K562 (cell line): ENCODE measurements around the gene ABCC10. TPM values are rescaled to one million over a fixed set of nuclear protein-coding genes. Genes with fewer than 3 reads are reported as not detected.
A peak's percentile ranks its signal among the peaks of the same experiment; 100 is the strongest.

Source experiments
- ATAC-seq: fragments of 200-7000 bp; cut with Tn5 transposase; 3 replicates; pipeline ENCODE4 v1.9.1; 2020; ENCODE audit warnings: moderate library complexity
- BruUV-seq: library from RNA; stranded (reverse); fragments of 400-500 nt; replicated peaks from 2 replicates; lab custom pipeline; 2021; lab: Mats Ljungman, UMichigan
- CTCF ChIA-PET: fragments of 300-600 bp; formaldehyde crosslinking; extraction: SDS; loops from one replicate; lab custom pipeline; 2021; ENCODE audit warnings: low intra/inter-chr PET ratio; lab: Yijun Ruan, JAX
- POLR2A ChIA-PET: fragments of 300-600, 350-650 bp; sonication (Branson Sonifier 250); formaldehyde crosslinking; extraction: SDS; loops from one replicate; lab custom pipeline; 2021; ENCODE audit warnings: antibody characterized with exemption, inconsistent platforms; lab: Yijun Ruan, JAX
- DNase-seq, 4 experiments: peaks; one replicate each; pipeline versions ENCODE4 v3.0.0 to v3.0.0-alpha.2; 2011 to 2018; ENCODE audit warnings: low spot score in 3 of 4, mixed read lengths in 3 of 4; ENCODE audit errors: extremely low read depth in 1 of 4
- FAIRE-seq: peaks from 2 replicates; lab custom pipeline; 2011; peaks lifted over from hg19 to GRCh38; lab: Jason Lieb, UNC
- H2AFZ ChIP-seq: 2 replicates; pipeline ENCODE4 v1.6.0; 2011; ENCODE audit warnings: low read depth, low read length, control low read depth, inconsistent platforms
- H3K27ac ChIP-seq: fragments of 200-600 bp; 3 replicates; pipeline ENCODE4 v1.8.0; 2011; ENCODE audit warnings: low read depth, mild to moderate bottlenecking, control low read depth, inconsistent platforms, low read length, moderate library complexity, mixed read lengths; ENCODE audit errors: extremely low read depth
- H3K27me3 ChIP-seq, 2 experiments: fragments of 300-600 bp in 1 of 2; 2 replicates in 1 of 2; 3 replicates in 1 of 2; pipeline versions ENCODE4 v1.6.0 to v1.8.0; 2011; ENCODE audit warnings: inconsistent platforms in 2 of 2, low read length in 2 of 2, mild to moderate bottlenecking in 1 of 2, mixed read lengths in 1 of 2, moderate library complexity in 1 of 2; ENCODE audit not compliant: control insufficient read depth in 2 of 2, insufficient read depth in 2 of 2
- H3K36me3 ChIP-seq: fragments of 300-600 bp; 3 replicates; pipeline ENCODE4 v1.8.0; 2011; ENCODE audit warnings: mild to moderate bottlenecking, low read length, inconsistent platforms; ENCODE audit not compliant: control insufficient read depth, insufficient read depth
- H3K4me1 ChIP-seq, 2 experiments: fragments of 200-600 bp in 1 of 2; replicated peaks in 1 of 2; 2 replicates in 1 of 2; 3 replicates in 1 of 2; pipeline versions ENCODE4 v1.5.1 to v1.8.0; 2011; ENCODE audit warnings: inconsistent platforms in 2 of 2, low read length in 2 of 2, mild to moderate bottlenecking in 1 of 2, mixed read lengths in 1 of 2, moderate library complexity in 1 of 2; ENCODE audit not compliant: control insufficient read depth in 2 of 2, insufficient read depth in 2 of 2
- H3K4me2 ChIP-seq: 2 replicates; pipeline ENCODE4 v1.6.1; 2011; ENCODE audit warnings: low read length, control low read depth, inconsistent platforms, mixed read lengths; ENCODE audit not compliant: insufficient read depth
- H3K4me3 ChIP-seq: fragments of 200-600 bp; sonication (generic), shearing (Covaris generic); 2 replicates; pipeline ENCODE4 v1.5.1; 2016; ENCODE audit warnings: control low read depth, inconsistent platforms
- H3K79me2 ChIP-seq: fragments of 200-600 bp; 3 replicates; pipeline ENCODE4 v1.8.0; 2011; ENCODE audit warnings: low read length, inconsistent platforms; ENCODE audit not compliant: control insufficient read depth, insufficient read depth
- H3K9ac ChIP-seq, 2 experiments: 2 replicates each; pipeline versions ENCODE4 v1.6.0 to v1.6.1; 2011; ENCODE audit warnings: low read depth in 2 of 2, low read length in 2 of 2, control low read depth in 1 of 2, inconsistent platforms in 1 of 2, mild to moderate bottlenecking in 1 of 2, mixed read lengths in 1 of 2; ENCODE audit not compliant: insufficient read depth in 1 of 2
- H3K9me1 ChIP-seq: one replicate; pipeline ENCODE4 v1.6.0; 2011; ENCODE audit warnings: inconsistent platforms, mild to moderate bottlenecking, low read length, moderate library complexity; ENCODE audit not compliant: control insufficient read depth, insufficient read depth
- H3K9me3 ChIP-seq: replicated peaks from 2 replicates; pipeline ENCODE4 v1.5.1; 2011; ENCODE audit warnings: low read depth, low read length, inconsistent platforms; ENCODE audit not compliant: control insufficient read depth, insufficient read depth
- H4K20me1 ChIP-seq: replicated peaks from 2 replicates; pipeline ENCODE4 v1.6.1; 2011; ENCODE audit warnings: low read length, inconsistent platforms, mixed read lengths; ENCODE audit not compliant: control insufficient read depth, insufficient read depth
- BMI1 ChIP-seq: fragments of 150-350 bp; IDR thresholded peaks from 2 replicates; pipeline ENCODE4 v1.6.1; 2014; ENCODE audit warnings: low read length
- POLR2AphosphoS2 ChIP-seq: IDR thresholded peaks from 2 replicates; pipeline ENCODE4 v1.6.1; 2012; ENCODE audit warnings: low read length, improper control_type of control experiment
- RBFOX2 ChIP-seq: fragments of 200-400 bp; formaldehyde crosslinking; IDR thresholded peaks from 2 replicates; pipeline ENCODE4 v1.6.1; 2017; ENCODE audit warnings: low read depth, mild to moderate bottlenecking, low read length, moderate library complexity
- TFAM ChIP-seq: fragments of 250-450 bp; sonication (Bioruptor Pico); conservative IDR thresholded peaks from 2 replicates; pipeline ENCODE4 v1.5.0; 2021; ENCODE audit warnings: mild to moderate bottlenecking, moderate library complexity
- ZBTB1 ChIP-seq: sonication (generic); formaldehyde crosslinking; IDR thresholded peaks from 2 replicates; pipeline ENCODE4 v1.8.1; 2023; ENCODE audit warnings: missing genetic modification reagents, low read depth, mild to moderate bottlenecking, borderline replicate concordance
- ZBTB49 ChIP-seq: sonication (generic); formaldehyde crosslinking; IDR thresholded peaks from 2 replicates; pipeline ENCODE4 v1.8.0; 2022; ENCODE audit warnings: missing genetic modification reagents, mild to moderate bottlenecking, borderline replicate concordance
- WGBS: fragments of 100-300 bp; shearing (Covaris generic); methylation state at CpG from one replicate; pipeline ENCODE4 v1.1.6; 2016; ENCODE audit warnings: low coverage, mixed read lengths; ENCODE audit not compliant: insufficient coverage; ENCODE audit errors: missing lambda C conversion rate; 5-methylcytosine and 5-hydroxymethylcytosine counted together
- in situ Hi-C: fragments of 300-500 bp; cut with MboI; formaldehyde crosslinking; loops from 4 replicates; pipeline ENCODE4 v1.15.0; 2018; ENCODE audit warnings: inconsistent platforms, mixed read lengths
- intact Hi-C: fragments of 100-400 bp; cut with micrococcal nuclease; formaldehyde crosslinking; loops from 2 replicates; pipeline ENCODE4 v1.14.2; 2022
- polyA plus RNA-seq, 8 experiments: library from polyadenylated mRNA; depleted of rRNA in 4 of 8; stranded (reverse) in 5 of 8; unstranded in 3 of 8; fragments of >200 nt; fragmentation: Nextera tagmentation in 2 of 8; fragmentation: Illumina TruSeq in 1 of 8; extraction: Ambion mirVana in 2 of 8; extraction: Trizol in 1 of 8; gene quantifications; 2 replicates each; pipeline versions ENCODE4 v1.2.1 to v1.2.3, GENCODE V29; 2011 to 2014; ENCODE audit warnings: inconsistent platforms in 1 of 8, missing spikeins in 1 of 8
- total RNA-seq, 7 experiments: library from RNA; depleted of rRNA in 6 of 7; stranded (reverse); fragments of >200 nt in 6 of 7; fragmentation: Illumina TruSeq in 2 of 7; extraction: Trizol in 2 of 7; gene quantifications; 2 replicates each; pipeline versions ENCODE4 v1.2.1 to v1.2.3, GENCODE V29; 2011 to 2021; ENCODE audit warnings: low replicate concordance in 1 of 7

Gene ABCC10
- total and polyA plus RNA-seq, 9 of the 15 experiments (the other 6 are each of a cell fraction or from before 2014, with no cell fraction given) = 2.4 to 29.1 (median 13.7) TPM

GRCh38 chr6:43428874-43429273 is 1.5 kb downstream of the ABCC10 start (continued):
- TF ChIP-seq ZBTB49 (CRISPR knock-in tag) = no peak
- TF ChIP-seq BMI1 = no peak

GRCh38 chr6:43432009-43432945 is 4.9 kb downstream of the ABCC10 start:
- Histone ChIP-seq H3K27me3 (no peaks in the 10 kb centered on the region), H4K20me1 (peaks cover 3% of the 10 kb centered on the region; the same call in 1 of the 2 replicates), H3K4me1 (peaks cover 14 to 15% of the 10 kb centered on the region in 2 experiments), H3K36me3 (peaks cover 15% of the 10 kb centered on the region; the same call in 1 of the 3 replicates), H3K9me1 (no peaks in the 10 kb centered on the region), H3K27ac (no peak overlapping the region), H3K4me2 (no peak overlapping the region), H3K4me3 (no peak overlapping the region), H3K9me3 (no peaks in the 10 kb centered on the region), H3K9ac (peak overlapping the region in 1 of 2 experiments; percentile 39; a peak in 2 of 4 replicates), H2AFZ (no peak overlapping the region), H3K79me2 (peaks cover 14% of the 10 kb centered on the region)
- ChIA-PET CTCF (no interaction called here), POLR2A (interaction anchor here (0.6 to 3.1 kb wide), 6 partner anchors 12 to 813 kb away, joined by 3 to 16 read pairs (median 3); no protein-coding TSS in a partner anchor)
- DNase-seq (no peak), FAIRE-seq (no peak), ATAC-seq (no peak)
- BruUV-seq = no TSS peak
- TF ChIP-seq TFAM (CRISPR knock-in tag) (no peak), ZBTB1 (CRISPR knock-in tag) (0 out of 2 replicates have a peak, but pooled peaks have one; percentile 30), POLR2AphosphoS2 (no peak), RBFOX2 (peak; percentile 40; the same call in 1 of the 2 replicates)
- 87% methylated on average over 19 of the region's 19 CpGs for WGBS
- intact Hi-C loops = no loop called here
- in situ Hi-C loops = no loop called here
